GM20000 (cell line): Measurements from ENCODE around the gene IP6K3.
A peak's percentile ranks its signal among the peaks of the same experiment; 100 is the strongest.

Experiments used
- DNase-seq: peaks from one replicate; pipeline ENCODE4 v3.0.0; 2012; ENCODE audit warnings: low spot score
- CTCF ChIP-seq: IDR thresholded peaks from 2 replicates; pipeline ENCODE4 v1.5.1; 2012; ENCODE audit warnings: mild to moderate bottlenecking, control low read depth; ENCODE audit errors: extremely low read depth, missing control alignments

Gene IP6K3

DNA sequence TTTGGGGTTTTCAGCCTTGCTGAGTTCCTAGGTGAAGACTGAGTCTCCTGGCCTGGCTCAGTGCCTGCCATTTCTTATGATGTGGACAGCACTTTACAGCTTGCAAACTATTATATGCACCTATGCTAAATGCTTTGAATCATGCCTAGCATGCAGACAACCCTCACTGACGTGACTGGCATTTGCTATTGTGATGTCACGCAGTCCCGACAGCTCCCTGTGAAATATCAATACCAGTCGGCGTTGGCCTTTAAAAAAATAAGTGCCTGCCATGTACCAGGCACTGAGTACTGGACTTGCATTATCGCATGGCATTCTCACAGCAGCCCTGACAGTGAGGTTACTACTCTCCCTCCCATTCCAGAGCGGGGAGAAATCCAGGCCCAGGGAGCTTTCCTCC is 70.7 kb downstream of the IP6K3 start:
- DNase-seq = no peak
- TF ChIP-seq CTCF = no peak

DNA sequence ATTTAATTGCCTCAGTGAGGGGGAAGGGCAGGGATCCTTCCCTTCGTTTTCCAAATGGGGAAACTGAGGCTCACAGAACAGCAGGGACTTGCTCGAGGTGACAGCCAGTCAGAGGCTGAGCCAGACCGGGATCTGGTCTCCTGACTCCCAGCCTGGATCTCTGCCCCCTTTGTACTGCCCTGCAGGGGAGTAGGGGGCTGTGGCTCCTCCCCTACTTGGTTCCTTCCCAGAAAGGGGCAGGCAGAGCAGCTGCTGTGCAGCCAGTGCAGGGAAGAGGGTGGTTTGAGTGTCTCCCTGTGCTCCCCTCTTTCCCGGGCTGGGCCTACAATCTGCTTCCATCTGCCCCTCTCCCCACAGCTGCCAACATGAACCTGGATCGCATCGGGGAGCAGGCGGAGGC is 72.9 kb downstream of the IP6K3 start:
- TF ChIP-seq CTCF = no peak

DNA sequence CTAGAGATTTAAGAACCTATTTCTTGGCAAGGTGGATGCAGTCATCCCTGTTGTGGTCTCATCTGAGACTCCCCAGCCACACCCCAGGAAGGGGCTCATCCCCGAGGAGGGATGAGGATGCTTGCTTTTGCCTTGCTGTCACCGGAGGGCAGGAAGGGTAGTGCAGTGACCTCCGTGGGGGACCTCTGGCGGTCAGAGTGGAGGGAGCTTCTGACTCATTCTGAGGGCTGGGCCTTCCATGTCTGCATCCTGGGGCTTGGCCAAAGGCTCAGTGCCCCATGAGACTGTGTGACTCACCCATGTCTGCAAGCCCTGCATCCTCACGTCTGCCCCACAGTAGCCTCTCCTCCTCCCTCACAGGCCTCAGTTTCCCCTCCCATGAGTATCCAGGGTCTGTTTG is 73.9 kb downstream of the IP6K3 start:
- peak; percentile 69 for DNase-seq

More for the DNA sequence above, 72.9 kb downstream of the IP6K3 start:
- no peak for DNase-seq

DNA sequence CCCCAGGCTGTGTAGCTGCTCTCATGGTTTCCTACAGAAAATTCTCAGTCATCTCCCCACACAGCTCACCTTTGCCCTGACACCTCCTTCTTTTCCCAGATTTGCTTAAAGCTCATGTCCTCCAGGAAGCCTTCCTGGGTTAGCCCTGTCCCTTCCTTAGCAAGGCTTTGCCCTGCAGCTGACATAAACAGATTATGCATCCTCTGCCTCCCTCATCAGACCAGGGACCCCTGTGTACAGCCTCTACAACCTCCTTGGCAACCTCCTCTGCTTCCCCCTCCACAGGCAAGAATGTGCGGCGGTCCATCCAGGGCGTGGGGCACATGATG is 75.0 kb downstream of the IP6K3 start:
- no peak for TF ChIP-seq CTCF
- DNase-seq = no peak

More for the DNA sequence above, 73.9 kb downstream of the IP6K3 start:
- no peak for TF ChIP-seq CTCF
